ENCODE results near the gene INPPL1.
A peak's percentile ranks its signal among the peaks of the same experiment; 100 is the strongest.
"Not testable (repeated sequence)": the region's sequence is repeated elsewhere in the genome, so short reads cannot be mapped to it uniquely, and the experiment has no call there.

Gene INPPL1

GRCh38 chr11:72224564-72225410 is at the start of gene INPPL1:
TSS of gene INPPL1 (plus strand) at chr11:72224767. CDS start at chr11:72224985, 218 bp downstream.
- peak; percentile 44 for DNase-seq

GRCh38 chr11:72177656-72178055 is 46.9 kb upstream of the INPPL1 start:
- DNase-seq, result no peak

- DNase-seq, result no peak
Measured at GRCh38 chr11:72179049-72179803, 45.3 kb upstream of the INPPL1 start.

- no peak for DNase-seq
Measured at GRCh38 chr11:72179804-72180396, 44.7 kb upstream of the INPPL1 start.

- DNase-seq, result not testable (repeated sequence)
Measured at GRCh38 chr11:72180892-72181552, 43.5 kb upstream of the INPPL1 start.

- not testable (repeated sequence) for DNase-seq
Measured at GRCh38 chr11:72181553-72181958, 43.0 kb upstream of the INPPL1 start.

GRCh38 chr11:72188267-72188666 is 36.3 kb upstream of the INPPL1 start:
- DNase-seq, result no peak

GRCh38 chr11:72189455-72190250 is 34.9 kb upstream of the INPPL1 start:
- DNase-seq, result no peak

- DNase-seq, result no peak
Measured at GRCh38 chr11:72190631-72191071, 33.9 kb upstream of the INPPL1 start.

- DNase-seq, result no peak
Measured at GRCh38 chr11:72191961-72192381, 32.6 kb upstream of the INPPL1 start, which contains the start of gene FOLR1. TSS of gene FOLR1 (plus strand) at chr11:72192140. CDS start at chr11:72192174, 34 bp downstream.

- no peak for DNase-seq
Measured at GRCh38 chr11:72195518-72196270, 28.9 kb upstream of the INPPL1 start.

GRCh38 chr11:72201445-72201844 is 23.1 kb upstream of the INPPL1 start:
- DNase-seq, result not testable (repeated sequence)

GRCh38 chr11:72202571-72202970 is 22.0 kb upstream of the INPPL1 start:
- DNase-seq, result no peak

- DNase-seq, result no peak
Measured at GRCh38 chr11:72203163-72203562, 21.4 kb upstream of the INPPL1 start.

- DNase-seq, result no peak
Measured at GRCh38 chr11:72204886-72205285, 19.7 kb upstream of the INPPL1 start.

GRCh38 chr11:72206794-72207193 is 17.8 kb upstream of the INPPL1 start:
- DNase-seq, result not testable (repeated sequence)

GRCh38 chr11:72208281-72208680 is 16.3 kb upstream of the INPPL1 start:
- DNase-seq, result no peak

- no peak for DNase-seq
Measured at GRCh38 chr11:72209101-72209500, 15.5 kb upstream of the INPPL1 start.

GRCh38 chr11:72216638-72217037 is 7.9 kb upstream of the INPPL1 start, which contains the start of gene FOLR2:
TSS of gene FOLR2 (plus strand) at chr11:72216794. CDS start at chr11:72218585, 1,791 bp downstream.
- DNase-seq, result no peak

- DNase-seq, result no peak
Measured at GRCh38 chr11:72217841-72218240, 6.7 kb upstream of the INPPL1 start.

- DNase-seq, result no peak
Measured at GRCh38 chr11:72218251-72218745, 6.3 kb upstream of the INPPL1 start.

Measured in CD4-positive, alpha-beta T cell treated with Interleukin-10 for 1 hour (primary cell).